HG02973 (cell line): ENCODE data around the gene MAEL.
"Not testable (repeated sequence)": the region's sequence is repeated elsewhere in the genome, so short reads cannot be mapped to it uniquely, and the experiment has no call there.

ENCODE experiments used
- ATAC-seq: cut with Tn5 transposase; IDR thresholded peaks from one replicate; pipeline ENCODE4 v1.9.1; 2021; ENCODE audit warnings: moderate library complexity; ENCODE audit not compliant: unreplicated experiment

Gene MAEL

GRCh38 chr1:166977951-166978350, 11.1 kb upstream of the MAEL start:
- ATAC-seq, result no peak

GRCh38 chr1:166978821-166979220, 10.3 kb upstream of the MAEL start:
- ATAC-seq, result no peak

DNA sequence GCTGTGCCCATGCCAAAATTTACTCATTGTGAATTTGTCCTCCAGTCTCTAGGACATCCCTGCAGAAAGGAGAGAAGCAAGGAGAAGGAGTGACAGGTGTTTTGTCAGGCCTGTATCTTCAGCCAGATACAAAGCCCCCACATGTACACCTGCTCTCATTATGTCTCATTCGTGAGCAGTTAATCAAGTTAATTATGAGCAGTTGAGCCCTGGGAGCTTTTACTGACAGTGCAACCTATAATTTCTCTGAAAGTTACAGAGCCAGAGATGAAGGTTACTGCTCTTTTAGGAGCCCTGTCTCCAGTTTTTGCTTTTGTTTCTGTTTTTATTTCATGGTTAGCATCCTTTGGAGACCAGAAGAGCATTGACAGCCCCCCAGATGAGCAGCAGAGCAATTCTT, 8.7 kb upstream of the MAEL start:
- ATAC-seq, result no peak

DNA sequence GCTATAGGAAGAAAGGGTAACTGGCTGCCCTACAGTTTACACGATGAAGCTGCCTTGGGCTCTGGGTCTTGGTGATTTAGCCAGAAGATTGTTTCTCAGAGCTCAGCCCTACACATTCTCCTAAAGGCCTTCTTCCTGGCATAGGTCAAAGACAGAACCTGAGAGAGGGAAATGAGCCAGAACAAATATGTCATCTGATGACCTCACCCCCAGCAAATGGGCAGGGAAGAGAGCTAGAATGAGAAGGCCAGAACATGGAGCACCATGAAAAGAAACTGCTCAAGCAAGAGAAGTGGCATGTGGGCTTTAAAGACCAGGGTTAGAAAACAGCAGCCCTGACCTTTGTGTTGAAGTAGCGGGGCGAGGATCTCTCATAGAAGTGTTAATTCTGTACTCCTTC, 8.3 kb upstream of the MAEL start:
- no peak for ATAC-seq

DNA sequence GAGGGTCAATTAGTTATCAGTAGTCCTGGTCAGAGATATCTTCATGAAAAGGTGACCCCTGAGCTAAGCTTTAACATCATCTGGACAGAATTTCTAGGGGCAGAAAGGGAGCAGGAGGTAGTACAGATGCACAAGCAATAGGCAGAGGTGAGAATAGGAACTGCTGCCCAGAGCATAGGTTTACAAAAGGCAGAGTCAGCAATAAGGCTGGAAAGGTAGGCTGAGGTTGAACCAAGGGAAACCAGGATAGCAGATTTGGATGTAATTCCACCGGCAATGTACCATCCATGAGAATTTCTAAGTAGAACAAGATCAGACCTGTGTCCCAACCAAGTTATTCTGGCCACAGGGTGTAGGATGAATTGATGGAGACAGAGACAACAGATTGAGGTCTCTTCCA, 7.5 kb upstream of the MAEL start:
- ATAC-seq, result no peak

DNA sequence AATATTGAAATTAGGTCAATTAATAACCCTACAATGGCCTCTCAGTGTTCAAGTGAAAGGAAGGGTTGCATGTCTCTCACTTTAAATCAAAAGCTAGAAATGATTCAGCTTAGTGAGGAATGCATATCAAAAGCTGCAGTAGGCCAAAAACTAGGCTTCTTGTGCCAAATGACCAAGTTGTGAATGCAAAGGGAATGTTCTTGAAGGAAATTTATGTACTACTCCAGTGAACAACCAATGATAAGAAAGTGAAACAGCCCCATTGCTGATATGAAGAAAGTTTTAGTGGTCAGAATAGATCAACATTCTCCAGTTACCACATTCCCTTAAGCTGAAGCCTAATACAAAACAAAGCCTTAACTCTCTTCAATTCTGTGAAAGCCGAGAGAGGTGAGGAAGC, 10.0 kb downstream of the MAEL start:
- no peak for ATAC-seq

- no peak for ATAC-seq
These were observed 10.5 kb downstream of the MAEL start for GRCh38 chr1:166999500-167000055.

DNA sequence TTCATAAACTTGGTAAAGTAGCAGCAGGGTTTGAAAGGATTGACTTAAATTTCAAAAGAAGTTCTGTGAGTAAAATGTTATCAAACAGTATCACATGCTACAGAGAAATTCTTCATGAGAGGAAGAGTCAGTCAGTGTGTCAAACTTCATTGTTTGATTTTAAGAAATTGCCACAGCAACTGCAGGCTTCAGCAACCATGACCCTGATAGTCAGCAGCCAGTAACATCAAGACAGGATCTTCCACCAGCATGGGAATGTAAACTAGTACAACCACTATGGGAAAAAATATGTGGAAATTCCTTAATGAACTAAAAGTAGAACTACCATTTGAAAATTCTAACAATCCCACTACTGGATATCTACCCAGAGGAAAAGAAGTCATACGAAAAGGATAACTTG, 11.5 kb downstream of the MAEL start:
- ATAC-seq, result no peak

DNA sequence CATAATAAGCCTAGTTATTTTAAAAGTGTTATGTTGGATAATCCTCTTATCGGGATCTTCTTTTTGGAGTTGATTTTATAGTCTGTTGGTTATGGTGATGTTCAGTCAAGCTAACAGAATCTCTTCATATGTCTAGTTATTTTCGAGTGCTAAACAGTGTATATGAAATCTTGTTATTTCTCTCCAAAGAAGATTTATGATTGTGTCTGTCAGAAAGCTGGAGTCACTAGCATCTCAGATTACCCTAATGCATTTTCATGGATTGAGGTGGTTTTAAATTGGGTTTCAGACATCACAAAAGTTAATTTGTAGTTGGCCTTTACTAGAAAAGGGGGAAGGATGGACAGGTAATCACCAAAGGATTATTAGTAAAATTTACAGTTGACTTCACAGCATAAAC, 13.3 kb downstream of the MAEL start:
- no peak for ATAC-seq

DNA sequence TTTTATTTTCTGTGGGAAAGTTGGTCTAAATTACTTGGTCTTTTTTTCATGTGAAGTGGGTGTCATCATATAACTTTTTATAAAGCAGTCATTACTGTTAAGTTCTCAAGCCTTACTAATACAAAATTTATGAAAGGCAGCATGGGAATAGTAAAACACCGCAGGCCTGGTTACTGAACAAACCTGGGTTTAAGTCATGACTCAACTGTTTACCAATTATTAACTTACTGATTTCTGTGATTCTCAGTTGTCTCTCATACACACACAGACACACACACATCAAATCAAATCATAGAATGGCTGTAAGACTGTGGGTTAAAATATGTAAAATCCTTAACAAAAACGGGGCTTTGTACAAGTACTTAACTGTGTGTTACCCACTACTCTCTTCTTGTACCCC, 14.6 kb downstream of the MAEL start:
- ATAC-seq, result no peak

DNA sequence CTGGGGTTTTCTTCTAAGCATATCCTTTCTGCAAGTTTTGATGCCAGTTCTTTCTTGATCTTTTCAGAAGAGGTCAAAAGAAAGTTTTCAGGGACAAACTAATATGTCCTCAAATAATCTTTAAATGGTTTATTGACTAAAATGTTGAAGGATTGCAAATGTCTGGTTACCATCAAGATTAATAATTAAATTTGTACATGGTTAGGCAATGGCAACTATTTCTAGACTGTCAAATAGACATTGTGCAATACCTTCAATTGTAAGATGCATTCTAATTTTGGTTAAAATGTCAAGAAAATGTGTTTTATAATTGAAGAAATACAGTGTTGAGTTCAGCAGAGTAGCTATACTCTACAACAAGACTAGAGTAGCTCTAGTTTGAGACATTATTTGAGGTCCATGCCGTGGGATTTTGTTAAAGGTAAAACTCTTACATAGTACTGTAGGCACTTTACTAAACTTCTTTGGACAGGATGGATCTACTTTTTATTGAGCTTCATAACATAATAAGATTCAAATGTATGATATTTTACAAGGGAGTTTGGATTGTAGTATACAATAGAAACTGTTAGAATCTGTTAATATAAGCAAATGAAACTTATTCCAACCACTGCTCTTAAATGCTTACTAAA, 22.6 kb downstream of the MAEL start:
- no peak for ATAC-seq

DNA sequence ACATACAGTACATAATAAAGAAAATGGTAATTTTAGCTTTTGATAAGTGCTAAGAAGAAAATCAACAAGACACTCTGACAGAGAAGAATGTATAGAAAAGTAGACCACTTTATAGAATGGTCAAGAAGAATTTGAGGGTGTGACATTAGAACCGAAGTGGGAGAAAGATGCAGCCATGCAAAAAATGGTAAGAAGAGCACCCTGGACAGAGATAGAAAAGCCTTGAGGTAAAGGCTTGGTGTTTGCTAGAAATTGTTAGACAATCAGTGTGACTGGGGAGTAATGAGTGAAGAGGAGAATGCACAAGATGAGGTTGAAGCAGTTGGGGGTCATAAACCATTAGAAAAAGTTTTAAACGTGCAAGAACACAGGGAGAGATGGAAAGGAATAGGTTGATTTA, 23.5 kb downstream of the MAEL start:
- ATAC-seq, result no peak

DNA sequence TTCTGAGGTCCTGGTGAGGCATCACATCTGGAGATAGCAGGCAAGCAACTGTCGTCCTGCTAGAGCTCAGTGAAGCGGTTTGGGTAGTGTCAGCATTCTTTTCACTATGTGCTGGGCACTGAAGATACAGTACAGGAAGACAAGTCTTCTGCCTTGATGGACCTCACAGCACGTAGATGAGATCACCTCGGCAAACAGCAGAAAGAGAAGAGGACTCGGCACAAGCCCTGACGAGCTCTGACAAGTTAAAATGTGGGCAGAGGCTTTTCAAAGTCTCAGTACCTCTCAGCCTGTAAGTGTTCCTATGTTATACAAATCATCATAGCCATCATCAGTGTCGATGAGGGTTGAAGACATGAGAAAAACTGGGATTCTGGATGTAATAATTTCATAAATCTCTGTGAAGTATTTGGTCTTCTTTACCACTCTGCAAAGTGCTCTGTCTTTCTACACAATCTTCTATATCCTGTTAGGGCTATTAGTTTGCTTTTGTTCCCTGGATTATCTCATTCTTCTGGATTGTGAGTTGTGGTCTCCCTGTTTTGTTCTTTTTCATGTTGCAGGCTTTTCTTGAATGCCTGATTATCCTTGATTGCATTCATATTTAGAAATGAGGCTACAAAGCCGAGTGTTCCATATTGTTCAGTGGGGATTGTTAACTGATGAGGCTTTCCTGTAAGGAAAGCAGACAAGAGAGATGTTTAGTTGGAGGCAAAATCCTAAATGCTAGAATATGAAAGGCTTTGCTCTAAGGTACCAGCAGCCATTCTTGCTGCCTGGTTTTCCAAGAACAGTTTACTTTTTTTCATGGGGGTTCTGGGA, 24.2 kb downstream of the MAEL start:
- no peak for ATAC-seq

DNA sequence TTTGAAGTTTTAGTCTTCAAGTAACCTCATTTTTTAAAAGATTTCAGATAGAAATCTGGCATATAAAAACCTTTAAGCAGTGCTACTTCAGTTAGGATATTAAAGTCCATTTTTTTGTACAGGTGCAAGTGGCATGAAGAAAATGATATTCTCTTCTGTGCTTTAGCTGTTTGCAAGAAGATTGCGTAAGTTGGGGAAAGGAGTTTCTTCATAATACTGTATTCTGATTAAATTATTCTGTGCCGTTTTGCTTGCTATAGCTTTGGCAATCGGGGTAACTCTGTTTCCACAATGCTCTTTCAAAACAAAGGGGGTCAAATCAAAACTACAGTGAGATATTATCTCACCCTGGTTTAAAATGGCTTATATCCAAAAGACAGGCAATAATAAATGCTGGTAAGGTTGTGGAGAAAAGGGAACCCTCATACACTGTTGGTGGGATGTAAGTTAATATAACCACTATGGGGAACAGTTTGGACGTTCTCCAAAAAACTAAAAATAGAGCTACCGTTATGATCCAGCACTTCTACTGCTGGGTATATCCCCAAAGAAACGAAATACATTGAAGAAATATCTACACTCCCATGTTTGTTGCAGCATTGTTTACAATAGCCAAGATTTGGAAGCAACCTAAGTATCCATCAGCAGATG, 27.1 kb downstream of the MAEL start:
- no peak for ATAC-seq

- ATAC-seq, result peak; percentile 78
These were observed 33.3 kb downstream of the MAEL start for GRCh38 chr1:167022384-167022783.

DNA sequence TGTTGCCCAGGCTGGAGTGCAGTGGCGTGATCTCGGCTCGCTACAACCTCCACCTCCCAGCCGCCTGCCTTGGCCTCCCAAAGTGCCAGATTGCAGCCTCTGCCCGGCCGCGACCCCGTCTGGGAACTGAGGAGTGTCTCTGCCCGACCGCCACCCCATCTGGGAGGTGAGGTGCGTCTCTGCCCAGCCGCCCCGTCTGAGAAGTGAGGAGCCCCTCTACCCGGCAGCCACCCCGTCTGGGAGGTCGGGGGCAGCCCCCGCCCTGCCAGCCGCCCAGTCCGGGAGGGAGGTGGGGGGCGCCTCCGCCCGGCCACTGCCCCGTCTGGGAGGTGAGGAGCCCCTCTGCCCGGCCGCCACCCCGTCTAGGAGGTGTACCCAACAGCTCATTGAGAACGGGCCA, 40.5 kb downstream of the MAEL start:
- ATAC-seq, result not testable (repeated sequence)

DNA sequence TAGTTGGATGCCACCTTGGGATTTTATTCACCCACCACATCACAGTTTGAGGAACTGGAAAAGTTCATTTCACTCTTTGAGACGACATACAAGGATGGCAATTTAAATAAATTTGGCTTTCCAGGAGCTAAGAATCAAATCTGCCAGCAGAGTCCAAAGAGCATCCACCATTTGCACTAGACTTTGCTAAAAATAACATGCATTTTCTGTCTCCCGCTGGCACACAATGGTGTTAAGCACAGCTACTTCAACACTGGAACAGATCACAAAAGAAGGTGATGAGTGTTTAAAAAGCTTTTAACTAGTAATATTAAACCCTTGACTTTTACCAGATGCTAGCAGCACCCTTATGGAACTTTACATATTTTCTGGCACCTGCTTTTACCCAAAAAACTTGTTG, 44.6 kb downstream of the MAEL start:
- no peak for ATAC-seq

- peak; percentile 99 for ATAC-seq
These were observed 54.8 kb downstream of the MAEL start for GRCh38 chr1:167043752-167044488.

- no peak for ATAC-seq
These were observed 62.8 kb downstream of the MAEL start for GRCh38 chr1:167051907-167052306.

DNA sequence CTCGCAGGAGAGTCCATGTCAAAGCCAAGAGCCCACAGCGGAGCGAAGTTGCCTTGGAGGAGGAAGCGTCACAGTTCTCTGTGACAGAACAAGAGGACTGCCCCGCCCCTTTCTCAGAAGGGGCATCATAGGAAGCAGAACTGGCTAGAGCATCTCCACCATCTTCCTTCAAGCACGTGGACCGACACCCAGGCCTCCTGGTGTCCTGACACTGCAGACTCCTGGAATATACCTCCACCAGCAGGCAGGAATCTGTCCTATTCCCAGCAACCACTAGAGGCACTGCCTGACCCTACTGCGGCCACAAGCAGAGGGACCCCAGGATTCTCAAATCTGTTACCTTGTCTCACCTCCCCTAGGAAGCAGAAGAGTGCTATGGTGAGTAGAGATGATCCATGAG, 63.3 kb downstream of the MAEL start:
- ATAC-seq, result no peak

- ATAC-seq, result no peak
These were observed 65.5 kb downstream of the MAEL start for GRCh38 chr1:167054531-167054930.
